ENCODE data around the gene ZNF506.

DNA sequence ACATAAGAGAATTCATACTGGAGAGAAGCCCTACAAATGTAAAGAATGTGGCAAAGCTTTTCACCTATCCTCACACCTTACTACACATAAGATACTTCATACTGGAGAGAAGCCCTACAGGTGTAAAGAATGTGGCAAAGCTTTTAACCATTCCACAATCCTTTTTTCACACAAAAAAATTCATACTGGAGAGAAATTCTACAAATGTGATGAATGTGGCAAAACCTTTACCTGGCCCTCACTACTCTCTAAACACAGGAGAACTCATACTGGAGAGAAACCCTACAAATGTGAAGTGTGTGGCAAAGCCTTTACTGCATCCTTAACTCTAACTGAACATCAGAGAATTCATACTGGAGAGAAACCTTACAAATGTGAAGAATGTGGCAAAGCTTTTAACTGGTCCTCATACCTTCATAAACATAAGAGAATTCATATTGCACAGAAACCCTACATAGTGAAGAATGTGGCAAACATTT, 14.0 kb upstream of the ZNF506 start:
- TF ChIP-seq CTCF (IDR thresholded peaks at IDR 0.05) = no peak
- TF ChIP-seq EP300 (IDR thresholded peaks at IDR 0.05) = no peak
- no peak for TF ChIP-seq POLR2A (IDR thresholded peaks at IDR 0.05)
